ENCODE data around the gene HNRNPL. TPM values are rescaled to one million over a fixed set of nuclear protein-coding genes. Genes with fewer than 3 reads are reported as not detected.

Gene HNRNPL
- total and polyA plus RNA-seq, 2 of the 8 experiments (the other 6 are each of a cell fraction or from before 2014, with no cell fraction given): 404 to 779 TPM

DNA sequence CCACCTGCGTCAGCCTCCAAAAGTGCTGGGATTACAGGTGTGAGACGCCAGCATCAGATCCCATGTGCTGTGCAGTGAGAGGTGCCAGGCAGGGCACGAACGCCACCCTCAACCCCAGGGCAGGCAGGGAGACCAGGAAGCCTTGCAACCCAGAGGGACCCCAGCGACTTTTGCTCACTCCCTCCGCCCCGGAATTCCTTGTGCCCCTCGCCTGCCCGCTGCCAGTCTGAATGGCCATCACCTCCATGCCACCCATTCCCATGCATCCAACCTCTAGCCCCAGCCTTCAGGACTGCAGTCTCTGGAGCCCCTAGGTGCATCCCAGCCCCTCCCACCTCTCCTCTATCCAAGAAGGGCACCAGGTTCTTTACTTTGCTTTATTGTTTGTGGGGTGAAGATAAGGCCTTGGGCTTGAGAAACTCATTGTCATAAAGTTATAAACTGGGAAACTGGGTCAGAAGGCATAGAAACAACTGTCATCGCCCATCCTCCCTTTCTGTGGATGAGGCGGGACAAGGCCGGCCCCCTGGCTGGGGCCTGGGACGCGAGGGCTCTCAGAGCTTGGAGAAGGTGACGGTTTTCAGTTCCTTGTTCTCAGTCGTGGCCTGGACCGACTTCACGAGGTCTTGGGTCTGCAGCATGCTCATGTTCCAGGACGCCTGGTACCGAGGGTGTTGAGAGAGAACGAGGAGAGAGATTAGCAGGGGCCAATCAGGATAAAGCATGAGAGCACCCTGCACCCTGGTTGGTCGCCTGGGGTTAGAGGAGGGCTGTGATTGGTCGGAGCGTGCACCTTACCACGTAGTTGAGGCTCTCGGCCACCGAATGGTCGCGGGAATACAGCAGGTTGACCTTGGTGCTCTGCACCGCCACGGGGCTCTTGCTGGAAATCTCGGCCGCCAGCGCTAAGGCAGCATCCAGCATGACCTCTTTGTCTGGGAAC is 34.5 kb downstream of the HNRNPL start:
- Histone ChIP-seq H3K9me3 (ENCODE audit: insufficient read depth in 2 of 2, low read depth in 1 of 2, low read length in 1 of 2) (no peaks in the 10 kb centered on the region), H3K4ac (replicated peaks; ENCODE audit: insufficient read length, low read depth, low read length) (no peak overlapping the region), H3K4me2 (ENCODE audit: insufficient read depth in 1 of 2, low read depth in 2 of 2, low read length in 2 of 2) (no peak overlapping the region), H4K20me1 (replicated peaks in 1 of 2; ENCODE audit: control insufficient read depth in 1 of 2, insufficient read depth in 2 of 2, low read length in 2 of 2) (peaks cover 2 to 5% of the 10 kb centered on the region in 2 experiments), H2BK5ac (ENCODE audit: low read depth, low read length) (no peak overlapping the region), H3K27ac (ENCODE audit: low read depth, low read length) (no peak overlapping the region), H3K4me3 (ENCODE audit: extremely low read depth in 1 of 4, insufficient read depth in 2 of 4, low read depth in 3 of 4, low read length in 4 of 4) (no peak overlapping the region), H2AFZ (ENCODE audit: low read length) (no peak overlapping the region), H3K56ac (replicated peaks; ENCODE audit: insufficient read length, low read depth, low read length) (no peak overlapping the region), H2BK15ac (ENCODE audit: low read length) (no peak overlapping the region), H4K5ac (ENCODE audit: insufficient read length, low read depth, low read length) (no peak overlapping the region), H3K18ac (ENCODE audit: extremely low read depth, low read length) (no peak overlapping the region), H3K9ac (replicated peaks in 1 of 4; ENCODE audit: extremely low read depth in 1 of 4, low read depth in 3 of 4, low read length in 3 of 4) (no peak overlapping the region), H3K14ac (ENCODE audit: insufficient read length) (no peak overlapping the region), H4K91ac (replicated peaks; ENCODE audit: insufficient read length, low read length) (no peak overlapping the region), H2BK120ac (replicated peaks; ENCODE audit: low read depth, low read length) (no peak overlapping the region), H3K79me1 (ENCODE audit: low read depth, low read length) (no peaks in the 10 kb centered on the region), H3K36me3 (ENCODE audit: control insufficient read depth in 2 of 4, insufficient read depth in 4 of 4, low read length in 3 of 4) (peaks cover 0 to 20% (median 10%) of the 10 kb centered on the region in 4 experiments; a peak in 5 of 8 replicates), H4K8ac (ENCODE audit: extremely low read depth, insufficient read depth, low read length) (no peak overlapping the region), H2BK12ac (ENCODE audit: low read depth, low read length) (no peak overlapping the region), H3K4me1 (replicated peaks in 1 of 4; ENCODE audit: control insufficient read depth in 3 of 4, insufficient read depth in 4 of 4, low read length in 3 of 4) (no peaks in the 10 kb centered on the region), H3K27me3 (replicated peaks in 1 of 4; ENCODE audit: control insufficient read depth in 3 of 4, extremely low read depth in 1 of 4, insufficient read depth in 3 of 4, low read length in 3 of 4) (no peaks in the 10 kb centered on the region), H2BK20ac (ENCODE audit: low read length) (no peak overlapping the region), H2AK5ac (ENCODE audit: low read depth, low read length) (no peak overlapping the region), H3K23ac (ENCODE audit: insufficient read length) (no peak overlapping the region), H3K79me2 (ENCODE audit: control insufficient read depth in 1 of 2, insufficient read depth in 2 of 2, low read length in 2 of 2) (no peaks in the 10 kb centered on the region), H3K23me2 (ENCODE audit: low read depth, low read length) (no peaks in the 10 kb centered on the region)
- FAIRE-seq: no peak
- WGBS, 2 experiments (ENCODE audit: extremely low coverage in 1 of 2, insufficient coverage in 1 of 2, insufficient read length in 1 of 2, insufficient replicate concordance in 2 of 2, low coverage in 1 of 2, low lambda C conversion rate in 2 of 2, missing lambda C conversion rate in 1 of 2): 93% methylated on average over 34 of the region's 34 CpGs; no CpG with 5 or more reads in 1 of the 2 experiments
- POLR2A ChIA-PET (ENCODE audit: partially characterized antibody): interaction anchor here (0.8 to 3.7 kb wide), 9 partner anchors 16 to 116 kb away, joined by 3 to 17 read pairs (median 3); partner anchors contain the start of genes ECH1, MRPS12 and SARS2
- no peak for DNase-seq (ENCODE audit: low read depth in 1 of 2, low spot score in 2 of 2)
- TF ChIP-seq, protein P1, sequence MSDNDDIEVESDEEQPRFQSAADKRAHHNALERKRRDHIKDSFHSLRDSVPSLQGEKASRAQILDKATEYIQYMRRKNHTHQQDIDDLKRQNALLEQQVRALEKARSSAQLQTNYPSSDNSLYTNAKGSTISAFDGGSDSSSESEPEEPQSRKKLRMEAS (IDR thresholded peaks at IDR 0.05): peak; percentile 43; the same call in 1 of the 2 replicates
- TF ChIP-seq SRF (IDR thresholded peaks at IDR 0.05; ENCODE audit: low read depth, low read length) (no peak), SP1 (IDR thresholded peaks at IDR 0.05; ENCODE audit: low read depth, low read length) (peak; percentile 49; the same call in 1 of the 2 replicates)
- CTCF ChIA-PET (ENCODE audit: partially characterized antibody): interaction anchor here (1.0 to 1.1 kb wide), 2 partner anchors 64 to 72 kb away, joined by 3 read pairs; no protein-coding TSS in a partner anchor

Measured in H1 (cell line).